GM19099 (cell line): Measurements from ENCODE around the gene DRD1.

ENCODE experiments used
- POLR2A ChIP-seq: IDR thresholded peaks from 3 replicates; pipeline ENCODE4 v1.6.1; 2011; ENCODE audit warnings: low read depth; ENCODE audit not compliant: insufficient read length; ENCODE audit errors: extremely low read depth

DRD1 gene

DNA sequence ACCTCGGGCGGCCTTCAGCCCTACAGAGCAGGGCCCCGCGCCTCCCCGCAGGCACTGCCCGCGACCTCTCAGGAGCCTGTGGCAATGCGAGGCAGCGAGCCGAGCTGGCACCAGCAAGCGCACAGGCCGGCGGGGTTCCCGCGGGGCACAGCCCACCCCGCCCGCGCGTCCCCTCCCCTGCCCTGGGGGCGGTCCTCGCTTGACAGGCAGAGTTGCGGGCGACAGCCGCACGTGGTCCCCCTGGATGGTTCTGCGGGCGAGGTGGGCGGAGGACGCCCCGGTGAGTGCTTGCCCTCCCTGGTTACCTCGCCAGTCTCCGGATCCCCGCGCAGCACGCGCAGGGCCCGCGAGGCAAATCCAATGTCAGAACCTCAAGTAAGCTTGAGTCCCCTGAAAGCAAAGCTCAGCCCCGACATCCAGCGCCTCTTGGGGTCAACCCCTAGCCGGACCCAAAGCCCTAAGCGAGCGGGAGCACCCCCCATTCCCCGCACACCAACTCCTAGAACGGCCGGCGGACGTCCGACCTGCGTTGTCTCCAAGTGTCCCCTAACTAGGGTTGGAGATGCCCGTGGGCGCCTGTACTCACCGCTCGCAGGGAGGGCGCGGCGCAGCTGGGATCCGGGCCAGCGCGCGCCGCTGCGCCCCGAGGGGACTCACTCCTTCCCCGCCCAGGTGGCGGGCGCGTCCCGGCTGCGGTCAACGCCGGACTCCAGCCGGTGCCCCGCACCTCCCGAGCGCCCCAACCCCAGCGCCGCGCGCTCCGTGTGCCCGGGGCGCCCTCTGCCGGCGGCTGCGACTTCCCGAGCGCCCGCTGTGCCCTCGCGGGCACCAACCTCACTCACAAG, at the start of gene DRD1:
Gene DRD1 (minus strand): TSS at position 123 of the 845 bp plus-strand sequence. CDS start 1,083 bp downstream, outside the sequence.
- TF ChIP-seq POLR2A = no peak

DNA sequence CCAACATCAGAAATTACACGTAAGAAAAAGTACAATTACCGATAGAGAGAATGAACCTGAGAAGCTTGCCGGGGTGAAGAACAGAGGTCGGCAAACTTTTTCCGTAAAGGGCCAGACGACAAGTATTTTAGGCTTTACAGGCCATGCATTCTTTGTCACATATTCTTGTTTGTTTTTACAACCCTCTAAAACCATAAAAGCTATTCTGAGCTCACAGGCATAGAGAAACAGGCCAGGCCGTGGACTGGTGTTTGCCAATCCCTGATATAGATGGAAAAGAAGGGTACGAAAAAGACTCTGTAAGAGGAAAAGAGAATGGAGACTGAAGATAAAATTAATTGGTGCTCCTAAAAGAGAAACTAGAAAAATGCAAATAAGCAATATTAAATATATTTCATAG, 49.7 kb upstream of the DRD1 start:
- no peak for TF ChIP-seq POLR2A

DNA sequence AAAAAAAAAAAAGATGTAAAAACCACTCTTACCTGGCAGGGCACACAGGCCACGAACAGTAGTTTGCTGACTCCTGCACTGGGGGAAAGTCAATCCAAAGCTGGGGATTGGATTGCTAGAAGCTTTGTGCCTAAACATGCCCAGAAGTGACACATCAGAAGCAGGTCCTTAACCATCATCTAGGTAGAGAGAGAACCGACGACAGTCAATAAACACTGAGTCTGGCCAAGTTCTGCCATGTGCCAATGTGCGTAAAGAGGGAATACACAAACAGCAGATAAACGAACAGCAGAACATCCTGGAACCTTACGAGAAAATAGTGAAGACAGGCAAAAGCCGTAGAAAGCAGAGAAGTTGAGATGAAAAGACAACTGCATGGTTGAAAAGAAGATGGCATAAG, 49.3 kb upstream of the DRD1 start:
- no peak for TF ChIP-seq POLR2A

DNA sequence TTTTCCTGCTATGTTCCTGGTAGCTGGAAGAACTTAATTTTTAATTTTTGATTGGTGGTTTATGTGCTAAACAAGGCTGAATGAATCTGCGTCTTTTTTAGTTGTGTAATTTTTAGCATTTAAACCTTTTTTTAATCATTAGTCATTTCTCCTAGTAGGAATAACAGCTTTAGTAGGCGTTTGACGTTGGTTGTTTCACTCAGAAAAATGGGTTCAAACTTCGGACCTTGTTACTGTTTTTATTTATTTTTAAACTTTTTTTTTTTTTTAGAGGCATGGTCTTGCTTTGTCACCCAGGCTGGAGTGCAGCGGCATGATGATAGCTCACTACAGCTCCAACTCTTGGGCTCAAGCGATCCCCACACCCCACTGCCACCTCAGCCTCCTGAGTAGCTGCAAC, 47.2 kb upstream of the DRD1 start:
- TF ChIP-seq POLR2A = no peak

GRCh38 chr5:175489693-175490443, 45.9 kb upstream of the DRD1 start:
- TF ChIP-seq POLR2A = no peak

DNA sequence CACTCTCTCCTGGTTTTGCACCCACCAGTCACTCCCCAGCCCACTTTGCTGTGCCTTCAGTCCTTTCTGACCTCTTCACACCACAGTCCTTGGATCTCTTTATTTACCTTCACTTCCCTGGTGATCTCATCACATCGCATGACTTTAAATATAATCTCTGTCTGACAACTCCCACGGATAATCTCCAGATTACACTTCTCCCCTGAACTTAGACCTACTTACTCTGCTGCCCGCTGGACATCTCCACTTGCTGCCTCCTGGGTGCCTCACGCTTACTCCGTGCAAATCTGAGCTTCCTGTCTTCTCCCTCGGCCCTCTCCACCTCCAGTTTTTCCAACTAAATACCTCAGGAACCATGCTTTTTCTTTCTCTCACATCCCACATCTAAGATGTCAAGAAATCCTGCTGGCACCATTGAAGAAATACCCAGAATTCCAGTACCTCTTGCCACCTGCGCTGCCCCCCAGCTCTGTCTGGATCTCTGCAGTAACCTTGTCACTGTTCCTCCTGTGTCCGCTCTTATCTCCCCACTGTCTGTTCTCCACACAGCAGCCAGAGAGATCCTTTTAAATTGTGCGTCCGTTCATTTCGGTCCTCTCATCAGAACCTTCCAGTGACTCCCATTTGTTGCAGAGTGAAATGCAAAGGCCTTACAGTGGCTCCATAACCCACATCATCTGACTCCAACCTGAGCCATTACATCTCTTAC, 43.7 kb upstream of the DRD1 start:
- no peak for TF ChIP-seq POLR2A

GRCh38 chr5:175485631-175486030, 41.6 kb upstream of the DRD1 start:
- no peak for TF ChIP-seq POLR2A

- no peak for TF ChIP-seq POLR2A
These were observed 40.8 kb upstream of the DRD1 start for GRCh38 chr5:175484829-175485228.

DNA sequence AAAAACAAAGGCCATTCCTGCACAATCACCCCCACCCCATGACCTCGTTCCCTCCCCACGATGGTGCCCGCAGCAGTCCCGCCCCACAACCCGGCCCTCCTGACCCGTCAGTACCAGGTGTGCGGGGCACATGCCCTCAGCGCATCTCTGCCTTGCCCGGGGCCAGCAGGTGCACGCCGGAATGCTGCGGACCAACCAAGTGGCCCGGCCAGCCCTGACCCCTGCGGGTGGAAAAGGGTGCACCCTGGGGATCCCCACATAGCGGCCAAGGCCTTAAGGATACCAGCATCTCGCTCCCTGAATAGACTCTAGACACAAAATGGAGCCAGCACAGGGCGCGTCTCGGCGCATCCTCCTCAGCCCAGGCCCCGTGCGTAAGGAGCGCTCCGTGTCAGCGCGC, 40.3 kb upstream of the DRD1 start:
- TF ChIP-seq POLR2A = no peak

DNA sequence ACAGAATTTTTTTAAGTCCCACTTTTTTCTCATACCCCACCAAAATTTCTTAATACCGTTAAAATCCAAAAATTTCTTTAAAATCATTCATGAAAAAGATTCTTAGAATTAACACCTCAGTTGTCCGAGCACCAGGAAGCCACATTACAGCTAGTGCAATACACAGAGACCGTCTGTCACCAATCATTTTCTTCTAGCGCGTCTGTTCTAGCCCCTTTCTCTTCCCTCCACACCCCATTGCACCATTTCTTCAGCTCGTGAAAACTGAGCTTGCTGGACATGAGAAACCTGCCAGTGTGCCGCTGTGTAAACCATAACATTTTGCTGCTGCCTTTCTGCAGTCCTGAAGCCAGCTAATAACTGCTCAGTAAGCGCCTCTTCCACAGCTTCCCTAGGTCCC, 39.4 kb upstream of the DRD1 start:
- TF ChIP-seq POLR2A = no peak

- TF ChIP-seq POLR2A = no peak
These were observed 35.3 kb upstream of the DRD1 start for GRCh38 chr5:175479125-175479881.

- TF ChIP-seq POLR2A = peak; percentile 84
These were observed 34.6 kb upstream of the DRD1 start, which contains the start of gene SFXN1 for GRCh38 chr5:175478384-175479124. Gene SFXN1, plus strand, starts transcription at chr5:175478560. Its CDS starts 13,544 bp downstream, at chr5:175492104.

DNA sequence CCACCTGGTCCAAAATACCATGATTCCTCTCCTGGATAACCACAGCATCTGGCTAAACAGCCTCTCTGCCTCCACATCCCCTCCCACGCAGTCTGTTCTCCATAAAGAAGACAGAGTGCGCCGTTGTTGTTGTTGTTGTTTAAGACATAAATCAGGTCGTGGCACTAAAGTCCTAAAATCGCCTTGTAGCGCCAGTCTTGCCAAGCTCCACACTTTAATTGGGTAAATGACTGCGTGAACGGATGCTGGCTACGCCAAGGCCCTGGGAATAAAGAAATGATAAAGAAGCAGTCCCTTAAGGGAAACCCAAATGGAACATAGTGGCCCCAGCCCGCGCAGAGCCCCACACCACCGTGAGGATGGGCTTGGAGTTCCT, 34.0 kb upstream of the DRD1 start:
- TF ChIP-seq POLR2A = no peak

DNA sequence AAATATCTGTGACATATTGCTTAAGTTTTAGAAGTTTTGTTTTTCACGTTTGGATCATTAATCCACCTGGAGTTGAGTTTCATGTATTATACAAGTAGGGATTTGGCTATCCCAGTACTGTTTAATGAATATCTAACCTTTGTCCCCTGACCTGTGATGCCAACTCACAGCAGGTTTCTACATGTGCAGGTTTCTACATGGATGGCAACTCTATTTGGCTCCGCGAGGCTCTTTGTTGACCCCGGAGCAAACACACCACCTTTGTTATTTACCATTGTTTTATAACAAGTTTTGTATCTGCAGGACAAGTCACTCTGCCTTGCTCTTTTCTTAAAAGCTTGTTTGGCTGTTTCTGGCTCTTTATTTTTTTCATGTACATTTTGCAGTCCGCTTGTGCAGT, 33.5 kb upstream of the DRD1 start:
- TF ChIP-seq POLR2A = no peak
